Stimulated activated CD8-positive, alpha-beta memory T cell treated with anti-CD3 and anti-CD28 coated beads, Interleukin-15, amount 100 ng/mL, for 48 hours (primary cell): ENCODE data around the gene OSBPL6.

Experiments
- DNase-seq, 2 donors: peaks; one replicate each; pipeline ENCODE4 v3.0.0-alpha.2; 2020; ENCODE audit warnings: low read depth in 2 of 2

OSBPL6 gene

GRCh38 chr2:178238750-178239149, 44.4 kb downstream of the OSBPL6 start:
- no peak for DNase-seq

- no peak for DNase-seq
These were observed 47.7 kb downstream of the OSBPL6 start for GRCh38 chr2:178241844-178242551.

- DNase-seq = no peak
These were observed 48.2 kb downstream of the OSBPL6 start for GRCh38 chr2:178242552-178242883.

DNA sequence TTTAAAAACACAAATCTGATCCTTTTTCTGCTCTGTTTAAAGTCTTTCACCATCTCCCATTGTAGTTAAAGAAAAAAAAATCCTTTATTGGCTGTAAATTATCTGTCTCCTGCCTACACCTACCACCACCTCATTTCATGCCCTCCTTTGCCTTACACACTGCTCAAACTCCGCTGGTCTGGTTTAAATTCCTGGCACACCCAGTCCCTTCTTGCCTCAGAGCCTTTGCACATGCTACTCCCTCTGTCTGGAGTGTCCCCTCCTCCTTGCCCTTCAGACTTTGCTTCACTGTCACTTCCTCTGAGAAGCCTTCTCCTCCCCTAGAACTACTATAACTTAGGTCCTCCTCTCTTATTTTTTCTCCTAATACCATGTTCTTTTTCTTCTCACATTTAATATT, 49.6 kb downstream of the OSBPL6 start:
- no peak for DNase-seq

DNA sequence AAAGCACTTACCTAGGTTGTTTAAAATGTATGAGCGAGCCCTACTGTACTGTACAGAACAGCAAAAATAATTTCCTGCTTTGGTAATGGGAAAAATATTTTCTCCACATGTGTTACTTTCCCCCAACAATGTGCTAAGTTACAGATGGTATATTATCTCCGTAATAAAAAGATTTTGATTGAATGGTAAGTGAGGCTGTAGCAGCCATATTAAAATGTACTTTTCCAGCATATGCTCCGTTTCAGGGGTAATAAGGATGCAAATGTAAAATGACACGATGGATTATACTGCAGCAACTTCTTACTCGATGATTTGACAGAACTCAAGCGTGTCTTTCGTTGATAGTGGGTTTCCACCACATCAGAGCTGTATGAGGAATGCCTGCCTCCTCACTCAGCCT, 50.5 kb downstream of the OSBPL6 start:
- DNase-seq = no peak

- no peak for DNase-seq
These were observed 52.4 kb downstream of the OSBPL6 start for GRCh38 chr2:178246696-178247095.

- no peak for DNase-seq
These were observed 52.9 kb downstream of the OSBPL6 start for GRCh38 chr2:178247250-178247649.

DNA sequence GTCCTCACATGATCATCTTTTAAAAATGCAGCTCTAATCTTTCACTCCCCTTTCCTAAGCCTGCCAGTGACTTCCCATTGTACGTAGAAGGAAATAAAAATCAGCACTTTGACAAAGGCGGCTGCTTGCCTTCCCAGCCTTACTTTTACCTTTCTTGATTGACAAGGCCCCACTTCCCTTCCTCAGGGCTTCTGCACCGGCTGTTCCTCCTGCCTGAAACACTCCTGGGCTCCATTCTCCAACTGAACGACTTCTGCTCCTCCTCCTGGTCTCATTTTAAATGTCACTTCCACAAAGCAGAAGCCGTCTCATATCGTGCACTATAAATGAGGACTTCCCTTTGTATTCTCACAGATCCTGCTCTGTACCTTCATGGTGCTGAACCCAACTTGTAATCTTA, 56.1 kb downstream of the OSBPL6 start:
- no peak for DNase-seq

DNA sequence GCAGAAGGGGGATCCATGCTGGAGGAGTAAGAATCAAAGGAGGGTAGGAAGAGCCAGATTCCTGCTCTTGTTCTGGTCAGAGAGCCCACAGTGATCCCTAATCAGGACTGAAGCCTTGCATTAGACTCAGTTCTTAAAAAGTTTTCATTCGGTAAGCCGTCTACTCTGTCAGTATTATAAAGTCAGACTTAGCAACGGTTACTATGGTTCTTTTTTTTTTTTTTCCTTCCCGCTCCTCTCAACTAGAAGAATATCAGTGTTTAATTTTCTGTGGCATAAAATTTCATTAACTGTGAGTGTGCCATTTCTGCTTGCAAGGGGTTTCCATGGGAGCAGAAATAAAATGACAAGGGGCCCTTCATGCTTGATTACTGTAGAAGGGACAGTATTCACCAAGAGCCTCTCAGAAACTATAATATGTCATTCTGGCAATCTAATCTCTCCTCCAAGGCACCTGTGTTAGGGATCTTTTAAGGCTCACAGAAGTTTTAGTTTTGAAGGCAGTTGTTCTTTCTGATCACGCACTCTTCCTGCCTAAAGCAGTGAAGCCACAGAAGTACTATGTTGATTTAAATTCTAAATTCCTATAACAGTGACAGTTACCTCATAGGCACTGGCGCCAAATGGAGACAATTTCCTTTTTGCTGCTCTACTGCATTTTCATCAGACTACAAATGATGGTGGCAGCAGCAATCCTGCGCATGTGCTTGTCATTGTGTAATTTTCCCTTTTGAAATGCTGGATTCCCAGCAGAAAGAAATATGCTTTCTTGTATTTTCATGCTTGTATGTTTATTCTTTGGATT, 57.0 kb downstream of the OSBPL6 start:
- DNase-seq = no peak

- no peak for DNase-seq
These were observed 62.2 kb downstream of the OSBPL6 start for GRCh38 chr2:178256382-178257042.

DNA sequence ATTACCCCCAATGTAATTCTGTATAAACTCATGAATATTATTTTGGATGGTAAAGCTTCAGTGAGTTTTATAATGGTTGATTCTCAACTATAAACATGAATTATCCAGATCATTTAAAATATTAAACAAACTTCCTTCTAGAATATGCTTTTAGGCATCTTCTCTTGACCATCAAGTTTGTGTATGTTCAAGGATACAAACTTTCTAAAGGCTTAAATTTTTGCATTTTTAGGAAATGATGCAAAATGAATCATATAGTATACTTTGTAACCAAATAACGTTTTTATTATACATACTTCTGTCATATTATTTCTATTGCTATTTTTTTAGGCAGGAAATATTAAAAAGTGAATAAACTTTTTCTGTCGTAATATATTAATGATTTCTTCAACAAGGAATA, 62.8 kb downstream of the OSBPL6 start:
- no peak for DNase-seq

DNA sequence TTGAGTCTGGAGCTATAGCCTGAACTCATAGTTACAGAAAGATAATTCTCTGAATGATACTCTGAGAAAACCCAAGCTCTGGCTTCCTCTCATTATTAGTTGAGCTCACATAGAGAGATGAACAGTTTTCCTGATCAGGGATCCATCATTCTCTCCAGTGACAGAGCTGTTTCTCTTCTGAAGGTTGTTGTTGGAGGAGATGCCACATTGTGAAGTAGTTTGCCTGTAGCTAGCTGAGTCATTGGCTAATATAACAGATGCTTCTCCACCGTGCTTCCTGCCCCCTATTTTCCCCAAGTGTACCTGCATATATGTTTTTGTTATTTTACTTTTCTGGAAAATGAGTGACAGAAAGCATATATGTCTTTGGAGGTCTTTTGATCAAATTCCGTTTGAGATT, 64.6 kb downstream of the OSBPL6 start:
- no peak for DNase-seq

GRCh38 chr2:178263159-178263860, 69.0 kb downstream of the OSBPL6 start:
- DNase-seq = no peak

DNA sequence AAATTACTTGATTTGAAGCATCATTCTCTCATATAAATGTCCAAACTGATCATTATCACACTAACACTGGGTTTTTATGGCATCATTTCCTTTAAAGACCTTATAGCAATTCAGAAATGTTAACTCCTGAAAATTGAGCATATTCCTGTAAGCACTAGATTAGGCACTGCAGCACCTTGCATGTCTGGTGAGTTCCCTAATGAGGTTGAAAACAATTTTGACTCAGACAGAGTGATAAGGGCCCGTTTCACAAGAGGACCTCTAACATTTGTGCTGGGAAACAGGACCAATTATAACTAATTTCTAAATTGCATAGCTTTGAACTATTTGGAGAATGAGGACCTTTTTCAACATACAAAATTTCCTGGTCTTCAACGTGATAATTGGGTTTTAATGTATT, 69.9 kb downstream of the OSBPL6 start:
- no peak for DNase-seq

- no peak for DNase-seq
These were observed 71.5 kb downstream of the OSBPL6 start for GRCh38 chr2:178265851-178266250.

GRCh38 chr2:178266445-178266844, 72.1 kb downstream of the OSBPL6 start:
- DNase-seq = no peak

DNA sequence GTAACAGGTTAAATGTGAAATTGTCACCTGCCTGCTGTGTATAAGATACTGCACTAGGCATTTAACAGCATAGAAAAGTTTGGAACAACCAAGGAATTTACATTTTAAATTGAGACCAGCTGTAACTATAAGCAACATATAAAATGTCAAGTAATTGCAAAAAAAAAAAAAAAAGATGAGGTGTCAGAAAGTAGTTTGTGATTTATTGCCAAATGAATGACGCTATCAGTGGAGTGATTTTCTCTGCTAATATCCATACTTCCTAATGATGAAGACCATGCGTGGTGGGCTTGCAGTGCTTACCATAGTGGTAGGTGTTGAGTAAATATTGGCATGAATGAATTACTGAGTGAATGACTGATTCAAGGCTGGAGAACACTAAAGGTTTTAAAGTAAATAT, 73.3 kb downstream of the OSBPL6 start:
- no peak for DNase-seq

DNA sequence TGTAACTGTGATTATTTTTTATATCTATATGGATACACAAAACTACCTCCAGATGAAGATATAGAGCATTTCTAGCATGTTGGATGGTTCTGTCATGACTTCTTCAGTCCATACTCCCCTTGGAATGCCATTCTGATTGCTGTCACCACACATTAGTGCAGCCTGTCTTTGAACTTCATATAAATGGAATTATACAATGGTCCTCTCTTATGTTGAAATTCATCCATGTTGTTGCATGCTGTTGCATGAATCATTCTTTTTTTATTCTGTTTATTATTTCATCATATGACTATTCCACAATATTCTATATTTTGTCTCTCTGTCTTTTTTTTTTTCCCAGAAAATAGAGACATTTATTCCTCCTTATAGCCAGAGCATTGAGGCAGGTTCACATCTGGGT, 74.1 kb downstream of the OSBPL6 start:
- no peak for DNase-seq

- DNase-seq = no peak
These were observed 75.3 kb downstream of the OSBPL6 start for GRCh38 chr2:178269438-178270224.

DNA sequence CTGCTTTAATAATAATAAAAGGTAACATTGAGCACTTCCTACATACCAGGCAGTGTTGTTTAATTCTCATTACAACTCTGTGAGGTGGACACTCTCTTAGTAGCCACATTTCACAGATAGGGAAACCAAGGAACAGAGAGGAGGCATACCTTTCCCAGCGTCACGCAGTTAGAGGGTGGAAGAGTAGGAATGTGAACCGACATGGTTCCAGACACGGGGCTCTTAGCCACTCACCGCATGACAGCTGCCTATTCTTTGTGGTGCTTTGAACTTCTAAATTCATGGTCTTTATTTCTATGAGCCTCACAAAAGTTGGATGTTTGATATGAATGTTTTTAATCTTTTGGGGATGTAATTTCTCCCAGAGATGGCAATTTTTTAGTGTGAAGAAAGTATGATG, 76.0 kb downstream of the OSBPL6 start:
- DNase-seq = no peak

GRCh38 chr2:178271094-178271493, 76.8 kb downstream of the OSBPL6 start:
- DNase-seq = no peak
